Stimulated activated CD8-positive, alpha-beta memory T cell treated with anti-CD3 and anti-CD28 coated beads, Interleukin-12 subunit alpha, Interleukin-12 subunit beta, amount 100 ng/mL, for 4 hours (primary cell): ENCODE results near the gene WDHD1.
"Not testable (repeated sequence)": the region's sequence is repeated elsewhere in the genome, so short reads cannot be mapped to it uniquely, and the experiment has no call there.

Experiments
- DNase-seq: peaks from one replicate; pipeline ENCODE4 v3.0.0-alpha.2; 2020; ENCODE audit warnings: low read depth

WDHD1 gene

GRCh38 chr14:54908973-54909372 is 117.9 kb downstream of the WDHD1 start:
- not testable (repeated sequence) for DNase-seq

- no peak for DNase-seq
These were observed 118.7 kb downstream of the WDHD1 start for GRCh38 chr14:54908190-54908589.

GRCh38 chr14:54906075-54906474 is 120.8 kb downstream of the WDHD1 start:
- no peak for DNase-seq

- DNase-seq: peak; percentile 72
These were observed 124.1 kb downstream of the WDHD1 start, which contains the start of gene GCH1 for GRCh38 chr14:54902521-54903420. Gene GCH1, minus strand, starts transcription at chr14:54902826. Its CDS starts 163 bp downstream, at chr14:54902663.

- DNase-seq: peak; percentile 68
These were observed 124.8 kb downstream of the WDHD1 start for GRCh38 chr14:54902143-54902520.

GRCh38 chr14:54901380-54902142 is 125.3 kb downstream of the WDHD1 start:
- DNase-seq: no peak

GRCh38 chr14:54899573-54899972 is 127.3 kb downstream of the WDHD1 start:
- no peak for DNase-seq

- not testable (repeated sequence) for DNase-seq
These were observed 128.9 kb downstream of the WDHD1 start for GRCh38 chr14:54897809-54898555.

GRCh38 chr14:54895683-54896082 is 131.2 kb downstream of the WDHD1 start:
- no peak for DNase-seq

- no peak for DNase-seq
These were observed 131.9 kb downstream of the WDHD1 start for GRCh38 chr14:54894995-54895394.

GRCh38 chr14:54893151-54893760 is 133.6 kb downstream of the WDHD1 start:
- no peak for DNase-seq

- DNase-seq: no peak
These were observed 135.2 kb downstream of the WDHD1 start for GRCh38 chr14:54891471-54892245.

- no peak for DNase-seq
These were observed 136.1 kb downstream of the WDHD1 start for GRCh38 chr14:54890788-54891187.

- no peak for DNase-seq
These were observed 137.0 kb downstream of the WDHD1 start for GRCh38 chr14:54889919-54890318.
